ENCODE data around the gene NLRP1. TPM values are rescaled to one million over a fixed set of nuclear protein-coding genes. Genes with fewer than 3 reads are reported as not detected.

Gene NLRP1
- polyA plus RNA-seq, 3 donors, result 45.1 to 67.0 (median 51.7) TPM

DNA sequence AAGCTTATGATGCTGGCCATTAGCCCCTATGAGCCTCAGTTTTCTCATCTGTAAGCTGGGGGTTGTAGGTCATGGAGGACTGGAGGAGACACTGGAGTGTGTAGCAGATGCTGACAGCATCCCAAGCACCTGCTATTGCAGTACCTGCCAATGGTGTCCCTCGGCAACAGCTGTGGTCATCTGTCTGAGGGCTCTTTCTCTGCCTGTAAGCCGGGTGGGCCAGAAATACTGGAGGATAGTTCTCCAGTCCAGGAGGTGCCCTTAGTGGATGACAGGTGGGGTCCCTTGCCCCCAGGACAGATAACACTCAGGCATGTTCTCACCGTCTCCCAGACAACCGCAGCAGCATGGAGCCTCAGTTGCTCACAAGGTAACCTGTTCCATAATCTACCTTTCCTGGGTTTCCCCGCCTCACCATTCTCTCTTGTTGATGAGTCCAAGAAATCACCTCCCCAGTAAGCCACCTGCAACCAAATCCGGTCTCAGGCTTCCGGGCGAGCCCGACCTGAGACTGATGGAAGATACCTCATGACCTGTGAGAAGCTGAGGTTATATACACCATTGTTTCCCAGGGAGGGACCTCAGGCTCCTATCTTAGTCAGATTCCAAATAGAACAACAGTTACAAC, 23.8 kb downstream of the NLRP1 start:
- DNase-seq, result no peak

DNA sequence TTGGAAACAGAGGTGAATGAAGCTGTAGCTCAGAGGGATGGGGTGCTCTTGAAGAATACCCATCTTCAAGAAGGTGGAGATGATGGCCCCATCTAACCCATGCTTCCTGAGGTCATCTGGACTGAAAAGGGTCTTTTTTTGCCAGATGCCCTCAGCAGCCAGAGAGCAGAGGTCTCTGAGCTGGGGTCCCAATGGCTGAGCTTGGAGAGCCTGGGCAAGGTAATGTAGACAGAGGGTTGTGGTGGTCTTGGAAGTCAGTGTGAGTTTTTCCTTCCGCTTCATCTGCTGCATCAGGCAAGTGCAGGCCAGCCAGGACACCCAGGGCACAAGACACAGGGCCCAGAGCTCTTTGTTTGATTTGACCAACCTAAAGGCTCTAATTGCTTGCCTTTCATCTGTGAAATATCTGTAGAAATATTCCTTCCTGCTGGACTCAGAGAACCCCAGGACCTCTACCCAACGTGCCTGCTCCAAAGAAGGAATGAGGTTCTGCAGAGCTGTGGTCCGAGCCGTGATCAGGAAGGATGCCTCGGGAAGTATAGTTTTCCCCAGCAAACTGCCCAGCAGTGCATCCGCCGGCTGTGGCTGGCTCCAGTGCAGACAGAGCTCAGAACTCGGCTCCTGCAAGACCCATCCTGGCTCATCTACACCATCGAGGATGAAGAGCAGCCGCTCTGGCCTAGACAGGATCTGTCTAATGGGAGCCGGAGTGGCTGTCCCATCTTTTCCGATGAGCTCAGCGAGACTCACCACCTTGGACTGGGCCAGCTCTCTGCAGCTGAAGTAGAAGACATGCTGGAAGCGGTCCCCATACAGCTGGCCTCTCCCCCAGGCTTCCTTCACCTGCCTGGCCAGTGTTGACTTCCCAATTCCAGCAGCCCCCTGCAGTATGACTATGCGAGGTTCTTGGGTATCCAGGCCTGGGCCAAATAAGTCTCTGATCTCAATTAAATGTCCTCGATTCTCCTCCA, 25.2 kb downstream of the NLRP1 start:
- no peak for DNase-seq

DNA sequence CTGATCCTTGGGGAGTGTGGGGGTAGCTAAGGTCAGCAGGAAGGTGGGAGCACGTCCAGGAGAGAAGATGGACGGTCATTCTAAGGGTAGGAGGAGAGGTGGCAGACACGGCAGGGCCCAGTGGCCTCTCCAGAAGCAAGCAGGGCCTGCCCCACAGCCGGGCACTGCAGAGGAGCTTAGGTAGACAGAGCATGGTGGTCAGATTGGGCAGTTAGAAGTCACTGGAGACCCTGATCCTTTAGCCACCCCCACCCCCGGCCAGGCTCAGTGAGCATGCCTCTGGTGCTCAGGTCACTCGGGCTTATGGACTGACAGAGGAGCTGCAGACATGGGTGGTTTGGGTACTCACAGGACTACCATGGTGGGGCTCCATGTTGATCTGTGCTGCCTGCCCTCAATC, 26.3 kb downstream of the NLRP1 start:
- no peak for DNase-seq

DNA sequence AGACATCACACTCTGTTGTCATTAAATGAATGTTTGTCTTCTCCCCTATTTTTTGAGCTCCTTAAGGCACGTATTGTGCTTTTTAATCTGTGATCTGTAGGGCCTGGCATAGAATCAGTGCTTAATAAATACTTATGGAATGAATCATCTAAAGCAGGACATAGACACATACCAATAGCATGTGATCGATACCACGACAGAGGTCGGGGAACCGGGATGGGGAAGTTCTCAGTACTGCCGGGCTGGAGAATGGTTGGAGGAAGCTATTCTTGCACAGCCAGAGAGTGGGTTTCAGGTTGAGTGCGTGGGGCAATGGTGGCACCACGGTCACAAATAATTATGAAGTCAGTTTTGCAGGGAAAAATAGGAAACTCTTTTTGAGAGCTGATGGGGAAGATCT, 26.8 kb downstream of the NLRP1 start:
- no peak for DNase-seq

DNA sequence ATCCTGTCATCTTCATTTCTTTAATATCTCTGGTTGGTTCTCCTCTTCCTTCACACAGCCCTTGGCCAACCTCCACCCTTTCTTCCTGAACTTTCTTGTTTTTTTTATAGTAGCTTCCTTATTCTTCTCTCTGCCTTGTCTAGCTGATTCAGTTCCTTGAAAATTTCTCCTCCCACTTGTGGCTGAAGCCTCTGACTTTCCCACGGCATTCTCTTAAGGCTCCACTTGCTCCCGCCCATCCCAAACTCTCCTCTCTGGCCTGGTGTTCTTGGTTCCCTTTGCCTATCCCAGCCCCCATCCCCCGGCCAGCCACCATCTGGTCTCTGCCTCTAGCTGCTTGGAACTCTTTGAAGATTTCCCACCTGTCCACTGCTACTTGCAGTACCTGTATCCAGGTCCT, 29.1 kb downstream of the NLRP1 start:
- no peak for DNase-seq

DNA sequence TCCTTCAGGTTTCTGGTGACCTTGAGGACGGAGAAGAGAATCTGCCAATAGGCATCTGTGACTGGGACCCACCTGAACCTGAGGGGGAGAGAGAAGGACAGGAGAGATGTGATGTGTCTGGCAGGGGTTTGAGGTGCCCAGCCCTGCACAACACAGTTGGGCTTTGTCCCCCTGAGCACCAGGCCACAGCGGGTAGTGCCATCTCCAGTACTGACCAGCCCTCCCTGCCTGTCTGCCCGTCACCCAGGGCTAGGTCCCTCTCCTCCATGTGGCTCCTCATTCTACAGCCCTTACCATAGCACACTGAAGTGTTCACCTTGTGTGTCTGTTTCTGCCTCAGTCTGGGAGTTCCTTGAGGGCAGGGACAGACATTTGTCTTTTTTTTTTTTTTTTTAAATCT, 30.8 kb downstream of the NLRP1 start:
- DNase-seq, result no peak

DNA sequence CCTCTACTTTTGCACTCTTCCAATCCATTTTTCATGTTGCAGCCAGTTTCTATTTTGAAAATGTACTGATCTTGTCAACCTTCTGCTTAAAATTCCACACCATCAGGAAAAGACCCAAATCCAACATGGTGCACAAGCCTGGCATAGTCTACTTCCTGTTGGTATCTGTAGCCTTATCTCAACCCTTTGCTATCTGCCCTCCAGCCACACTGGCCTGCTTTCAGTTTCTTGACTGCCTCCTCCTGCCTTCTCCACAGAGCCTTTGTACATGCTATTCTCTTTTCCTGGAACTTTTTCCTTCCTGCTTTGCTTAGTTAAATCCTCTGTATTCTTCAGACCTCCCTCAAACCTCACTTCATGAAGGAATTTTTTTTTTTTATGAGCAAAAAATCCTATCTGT, 31.5 kb downstream of the NLRP1 start:
- DNase-seq, result no peak

DNA sequence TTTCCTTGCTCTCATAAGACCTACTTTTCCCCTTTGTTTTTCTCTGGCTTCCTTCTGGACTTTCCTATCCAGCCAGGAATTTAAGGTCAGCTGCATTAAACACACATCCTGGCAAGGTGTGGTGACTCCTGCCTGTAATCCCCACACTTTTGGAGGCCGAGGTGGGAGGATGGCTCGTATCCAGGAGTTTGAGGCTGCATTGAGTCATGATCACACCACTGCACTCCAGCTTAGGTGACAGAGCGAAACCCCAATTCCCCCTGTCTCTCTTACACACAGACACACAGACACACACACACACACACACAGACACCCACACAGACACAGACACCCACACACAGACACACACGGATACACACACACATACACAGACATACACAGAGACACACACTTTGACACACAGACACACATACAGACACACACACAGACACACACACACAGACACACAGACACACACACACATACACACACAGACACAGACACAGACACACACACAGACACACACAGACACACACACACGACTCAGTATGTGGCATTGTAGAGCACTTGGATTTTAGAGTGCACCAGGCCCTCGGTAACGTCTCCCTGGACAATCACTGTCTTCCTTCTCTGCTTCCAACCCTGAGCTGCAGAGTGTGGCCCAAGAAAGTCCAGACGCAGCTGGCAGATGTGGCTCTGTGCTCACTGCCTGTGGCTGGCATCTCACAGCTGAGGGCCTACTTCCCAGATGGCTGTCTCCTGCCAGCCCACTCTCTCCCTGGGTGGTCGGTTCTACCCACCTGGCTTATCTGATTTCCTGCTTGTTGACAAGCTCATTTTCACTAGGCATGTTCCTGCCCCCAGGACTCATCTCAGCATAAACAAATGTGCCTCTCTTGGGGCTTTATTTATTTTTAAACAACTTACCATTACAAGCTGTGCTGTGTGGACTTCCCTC, 39.0 kb downstream of the NLRP1 start:
- DNase-seq, result no peak

DNA sequence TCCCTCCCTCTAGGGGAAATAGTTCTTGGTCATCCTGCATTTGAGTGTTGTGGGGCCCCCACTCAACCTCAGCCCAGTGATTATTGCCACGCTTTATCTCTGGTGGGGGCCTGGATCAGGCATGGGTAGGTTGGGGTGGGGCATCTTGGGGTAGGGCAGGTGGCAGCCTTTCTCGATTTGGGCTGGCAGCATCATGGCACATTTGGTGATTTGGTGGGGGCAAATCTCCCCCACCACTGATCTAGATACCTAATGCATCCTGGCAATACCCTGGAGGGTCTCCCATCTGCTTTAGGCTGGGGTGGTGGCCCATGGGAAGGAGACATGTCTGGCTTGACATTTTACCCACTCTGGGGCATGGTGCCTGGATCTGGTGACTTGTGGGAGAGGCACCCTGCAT, 40.2 kb downstream of the NLRP1 start:
- DNase-seq, result no peak

DNA sequence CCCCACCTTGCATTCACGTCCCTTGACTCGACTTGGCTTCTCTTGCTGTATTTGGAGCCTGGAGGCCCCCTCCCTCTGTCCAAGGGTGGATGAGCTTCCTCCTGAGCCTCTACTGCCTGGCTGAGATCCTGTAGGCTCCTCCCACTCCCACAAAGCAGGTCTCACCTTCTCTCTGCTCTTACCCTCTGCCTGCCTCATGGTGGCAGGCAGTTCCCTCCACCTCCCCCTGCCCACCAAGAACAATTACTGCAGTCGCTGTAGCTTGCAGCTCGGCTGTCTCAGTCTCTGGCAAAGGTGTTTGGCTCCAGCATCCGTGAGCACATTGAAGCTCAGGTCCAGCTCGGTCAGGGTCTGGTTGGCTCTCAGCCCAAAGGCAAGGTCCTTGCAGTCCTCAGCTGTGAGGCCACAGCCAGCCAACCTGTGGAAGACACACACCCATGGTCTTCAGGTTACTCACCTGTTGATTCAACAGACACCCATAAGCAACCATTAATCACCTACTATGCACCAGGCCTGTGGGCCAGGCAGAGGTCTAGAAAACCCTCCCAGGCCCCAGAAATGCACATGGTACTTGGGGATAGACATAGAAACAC, 42.6 kb downstream of the NLRP1 start:
- DNase-seq, result no peak

DNA sequence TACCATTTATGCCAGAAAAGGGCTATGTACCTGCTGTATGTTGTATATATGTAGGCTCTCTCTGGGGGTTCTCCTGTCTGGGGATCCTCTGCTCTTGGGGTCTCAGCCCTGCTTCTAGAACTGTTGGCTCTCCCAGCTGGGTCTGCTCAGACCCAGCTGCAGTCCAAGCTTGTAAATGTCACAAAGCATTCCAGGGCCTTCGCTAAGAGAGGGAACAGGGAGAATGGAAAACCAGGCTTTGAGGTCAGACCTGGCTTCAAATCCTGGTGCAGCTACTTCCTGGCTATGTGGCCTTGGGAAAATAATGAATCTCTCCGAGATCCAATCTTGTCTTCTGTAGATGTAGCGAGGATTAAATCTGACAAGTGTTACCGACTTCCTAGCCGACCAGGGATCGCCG, 44.0 kb downstream of the NLRP1 start:
- no peak for DNase-seq

DNA sequence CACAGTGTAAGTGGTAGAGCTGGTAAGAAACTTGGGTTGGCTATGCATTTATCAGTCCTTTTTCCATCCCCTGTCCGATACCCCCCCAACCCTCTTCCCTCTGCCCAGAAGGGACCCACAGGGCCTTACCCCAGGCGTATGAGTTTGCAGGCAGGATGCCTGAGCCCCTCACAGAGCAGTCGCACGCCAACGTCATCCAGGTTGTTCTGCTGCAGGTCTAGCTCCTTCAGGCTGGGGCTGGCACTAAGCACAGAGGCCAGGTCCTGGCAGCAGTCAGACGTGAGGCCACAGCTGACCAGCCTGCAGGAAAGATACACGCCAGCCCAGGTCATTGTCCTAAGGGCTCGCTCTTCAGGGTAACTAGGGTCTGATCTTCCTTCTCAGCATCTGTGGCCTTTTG, 45.0 kb downstream of the NLRP1 start:
- no peak for DNase-seq

DNA sequence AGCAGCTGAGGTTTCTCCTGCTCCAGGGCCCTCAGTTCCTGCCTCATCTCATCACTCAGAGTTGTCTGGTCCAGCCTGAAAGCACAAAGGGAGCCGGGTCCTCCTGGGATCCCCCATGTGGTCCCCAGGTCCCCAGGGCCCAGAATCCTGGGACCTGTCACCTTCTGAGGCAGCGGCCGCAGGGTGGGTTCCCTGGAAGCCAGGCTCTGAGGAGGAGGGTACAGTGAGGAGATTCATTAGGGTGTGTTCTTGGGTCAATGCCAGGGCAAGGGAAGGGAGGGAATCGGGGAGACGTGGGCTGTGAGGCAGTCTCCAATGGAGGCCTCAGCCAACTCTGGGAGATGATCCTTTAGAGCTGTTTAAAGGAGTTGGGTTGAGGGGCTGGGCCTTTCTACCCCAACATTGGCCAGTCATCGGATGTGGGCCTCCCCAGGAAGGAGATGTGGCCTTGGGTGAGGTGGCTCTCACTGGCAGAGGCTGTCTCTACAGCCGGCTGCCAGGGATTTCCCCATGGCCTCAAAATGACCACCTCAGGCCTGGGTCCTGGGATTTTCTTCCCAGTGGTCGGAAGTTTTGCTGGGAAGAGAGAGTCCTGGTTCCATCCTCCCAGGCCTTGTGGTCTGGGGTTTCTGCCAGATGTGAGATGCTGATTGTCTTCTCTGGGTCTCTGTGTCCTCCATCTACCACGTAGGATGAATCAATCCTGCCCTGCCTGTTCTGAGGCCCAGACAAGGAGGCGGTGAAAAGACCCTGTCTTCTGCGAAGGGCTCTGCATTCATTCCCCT, 47.3 kb downstream of the NLRP1 start:
- no peak for DNase-seq

DNA sequence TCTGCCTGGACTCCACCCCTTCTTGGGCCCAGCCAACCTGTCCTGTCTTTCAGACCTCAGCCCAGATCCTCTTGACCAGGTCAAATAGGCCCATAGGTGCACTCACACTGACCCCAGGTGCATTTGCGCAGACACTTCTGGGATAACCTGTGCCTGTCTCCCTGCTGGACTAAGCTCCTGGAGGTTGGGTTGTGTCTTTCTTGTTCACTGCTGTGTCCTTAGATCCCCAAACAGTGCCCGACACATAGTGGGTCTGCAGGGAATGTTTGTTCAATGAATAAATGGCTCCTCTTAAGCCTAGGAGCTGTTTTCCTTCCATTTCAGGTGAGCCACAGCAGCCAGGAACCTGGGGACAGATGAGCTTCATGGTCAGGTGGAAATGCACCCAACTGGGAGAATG, 48.9 kb downstream of the NLRP1 start:
- no peak for DNase-seq

DNA sequence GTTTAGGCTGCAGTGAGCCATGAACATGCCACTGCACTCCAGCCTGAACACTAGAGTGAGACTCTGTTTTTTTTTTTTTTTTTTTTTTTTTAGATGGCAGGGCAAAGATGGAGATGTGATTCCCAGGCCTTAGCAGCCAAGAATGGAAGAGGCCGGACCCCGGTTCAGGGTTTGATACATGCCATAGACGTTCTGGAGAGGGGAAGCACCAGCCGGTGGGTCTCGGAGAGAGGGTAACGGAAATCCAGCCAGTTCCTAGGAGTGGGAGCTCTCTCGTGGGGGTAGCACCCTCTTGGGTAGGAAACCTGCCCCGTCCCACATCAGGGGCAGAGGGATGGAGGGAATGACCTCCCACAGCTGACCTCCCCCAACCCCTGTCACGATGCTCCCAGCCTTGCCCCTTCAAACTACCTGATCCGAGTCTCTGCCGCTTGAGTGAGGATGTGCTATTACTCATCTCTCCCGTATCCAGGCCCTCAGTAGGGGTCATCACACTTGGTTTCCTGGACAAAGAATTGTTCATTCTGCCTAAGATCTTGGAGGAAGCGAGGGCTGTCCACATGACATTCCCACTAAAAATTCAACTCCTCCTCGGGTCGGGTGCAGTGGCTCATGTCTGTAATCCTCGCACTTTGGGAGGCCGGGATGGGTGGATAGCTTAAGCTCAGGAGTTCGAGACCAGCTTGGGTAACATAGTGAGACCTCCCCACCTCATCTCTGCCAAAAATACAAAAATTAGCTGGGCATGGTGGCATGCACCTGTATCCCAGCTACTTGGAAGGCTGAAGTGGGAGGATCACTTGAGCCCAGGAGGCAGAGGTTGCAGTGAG, 50.6 kb downstream of the NLRP1 start:
- no peak for DNase-seq

DNA sequence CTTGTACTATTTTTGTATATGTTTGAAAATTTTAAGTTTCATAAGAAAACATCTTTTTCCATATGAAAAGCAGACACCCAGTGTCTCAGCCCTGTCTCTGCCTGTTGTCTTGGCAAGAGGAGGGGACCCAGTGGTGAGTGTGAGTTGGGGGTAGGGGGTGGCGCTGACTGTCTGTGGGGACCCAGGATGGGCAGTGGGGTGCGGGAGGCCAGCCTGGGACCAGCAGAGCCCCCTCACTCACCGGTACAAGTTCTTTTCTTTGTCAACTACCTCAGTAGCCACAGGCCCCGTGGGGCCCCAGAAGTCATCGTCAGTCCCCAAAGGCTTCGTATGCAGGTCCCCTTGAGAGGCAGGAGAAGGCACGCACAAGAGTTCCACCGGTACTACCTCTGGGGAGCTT, 51.7 kb downstream of the NLRP1 start:
- no peak for DNase-seq

DNA sequence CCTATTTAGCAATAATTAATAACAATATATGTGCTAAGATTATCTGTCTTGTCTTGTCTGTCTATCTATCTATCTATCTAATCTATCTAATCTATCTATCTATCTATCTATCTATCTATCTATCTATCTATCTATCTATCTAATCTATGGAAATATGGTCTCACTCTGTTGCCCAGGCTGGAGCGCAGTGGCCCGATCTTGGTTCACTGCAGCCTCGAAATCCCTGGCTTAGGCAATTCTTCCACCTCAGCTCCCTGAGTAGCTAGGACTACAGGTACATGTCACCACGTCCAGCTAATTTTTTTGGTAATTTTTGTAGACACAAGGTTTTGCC, 53.3 kb downstream of the NLRP1 start:
- DNase-seq, result no peak

DNA sequence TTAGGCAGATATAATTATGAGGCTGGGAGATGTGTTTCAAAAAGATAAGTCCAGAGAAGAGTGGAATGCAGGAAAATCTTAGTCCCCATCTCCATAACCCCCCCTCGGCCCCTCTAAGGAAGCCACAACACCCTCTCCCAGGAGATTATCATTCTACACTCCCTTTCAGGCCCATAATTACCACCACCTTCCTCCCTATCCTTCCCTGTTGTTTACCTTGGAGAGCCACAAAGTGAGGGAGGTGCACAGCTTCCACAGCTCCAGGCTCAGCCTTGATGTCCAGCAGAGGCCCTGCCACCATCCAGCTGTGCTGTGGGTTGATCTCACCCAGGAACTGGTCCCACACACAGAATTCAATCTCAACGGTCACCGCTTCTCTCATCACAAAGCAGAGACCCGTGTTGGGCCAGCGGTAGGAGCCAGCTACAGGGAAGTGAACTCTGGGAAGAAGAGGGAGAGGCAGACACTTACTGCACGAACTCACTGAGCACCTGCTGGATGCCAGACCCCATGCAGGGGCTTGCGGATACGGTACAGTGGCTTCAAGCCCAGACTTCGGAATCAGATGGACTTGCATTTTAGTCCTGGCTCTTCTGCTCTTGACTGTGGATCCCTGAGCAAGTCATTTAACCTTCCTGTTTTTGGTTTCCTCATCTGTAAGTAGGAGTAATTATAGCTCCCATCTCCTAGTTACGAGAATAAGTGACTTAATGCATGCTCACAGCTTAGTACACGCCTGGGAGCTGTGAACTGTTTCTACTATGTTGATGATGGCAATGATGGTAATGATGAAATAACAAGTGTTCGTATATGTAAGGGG, 53.8 kb downstream of the NLRP1 start:
- no peak for DNase-seq

DNA sequence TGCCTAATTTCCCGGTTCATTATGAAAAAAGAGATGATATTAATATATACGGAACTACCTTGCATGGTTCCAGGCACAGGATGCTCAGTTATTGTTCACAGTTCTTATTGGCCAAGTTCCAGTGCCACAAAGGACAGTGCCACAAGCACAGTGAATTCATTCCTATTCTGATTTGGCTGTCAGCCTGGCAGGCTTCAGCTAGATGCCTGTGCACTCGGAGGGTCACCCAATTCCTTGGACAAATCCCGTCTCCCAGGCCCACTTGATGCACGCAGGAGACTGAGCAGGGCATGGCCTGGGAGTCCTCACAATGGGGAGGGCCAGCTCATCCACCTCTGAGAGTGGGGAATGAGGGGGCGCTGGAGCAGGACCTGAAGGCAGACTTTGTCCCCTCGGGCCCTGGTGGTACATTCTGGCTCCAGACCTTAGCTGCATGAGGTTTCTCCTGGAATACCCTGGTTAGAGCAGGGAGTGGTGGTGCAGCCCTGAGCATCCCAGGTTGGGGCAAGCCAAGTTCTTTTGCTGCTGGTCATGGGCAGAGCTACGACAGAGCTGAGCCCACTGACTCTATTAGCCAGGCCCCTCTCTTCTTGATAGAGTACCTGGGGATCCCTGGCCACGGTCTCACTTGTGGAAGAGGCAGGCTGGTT, 56.6 kb downstream of the NLRP1 start:
- DNase-seq, result no peak

All from renal pelvis (tissue), 4 donors.